Measurements from ENCODE around the gene GFOD2.

Gene GFOD2

DNA sequence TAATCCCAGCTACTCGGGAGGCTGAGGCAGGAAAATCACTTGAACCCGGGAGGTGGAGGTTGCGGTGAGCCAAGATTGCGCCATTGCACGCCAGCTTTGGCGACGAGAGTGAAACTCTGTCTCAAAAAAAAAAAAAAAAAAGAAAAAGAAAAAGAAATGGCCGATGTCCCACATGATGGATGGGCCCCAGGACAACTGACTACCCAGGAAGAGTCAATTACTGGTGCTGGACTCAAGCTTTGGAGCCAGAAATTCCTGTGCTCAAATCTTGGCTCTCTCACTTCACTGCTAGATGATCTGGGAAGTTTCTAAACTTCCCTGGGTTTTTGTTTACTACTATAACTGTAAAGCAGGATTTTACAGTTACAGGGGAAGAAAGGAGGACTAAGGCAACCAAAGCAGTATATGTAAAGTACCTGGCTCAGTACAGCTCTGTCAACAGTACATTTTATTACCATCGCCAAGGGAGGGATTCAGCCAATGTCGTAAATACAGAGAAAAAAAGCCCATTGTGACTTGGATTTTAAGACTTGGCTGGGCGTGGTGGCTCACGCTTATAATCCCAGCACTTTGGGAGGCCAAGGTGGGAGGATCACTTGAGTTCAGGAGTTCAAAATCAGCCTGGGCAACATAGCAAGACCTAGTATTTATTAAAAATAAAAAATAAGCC is 40.6 kb downstream of the GFOD2 start:
- TF ChIP-seq, protein P1, sequence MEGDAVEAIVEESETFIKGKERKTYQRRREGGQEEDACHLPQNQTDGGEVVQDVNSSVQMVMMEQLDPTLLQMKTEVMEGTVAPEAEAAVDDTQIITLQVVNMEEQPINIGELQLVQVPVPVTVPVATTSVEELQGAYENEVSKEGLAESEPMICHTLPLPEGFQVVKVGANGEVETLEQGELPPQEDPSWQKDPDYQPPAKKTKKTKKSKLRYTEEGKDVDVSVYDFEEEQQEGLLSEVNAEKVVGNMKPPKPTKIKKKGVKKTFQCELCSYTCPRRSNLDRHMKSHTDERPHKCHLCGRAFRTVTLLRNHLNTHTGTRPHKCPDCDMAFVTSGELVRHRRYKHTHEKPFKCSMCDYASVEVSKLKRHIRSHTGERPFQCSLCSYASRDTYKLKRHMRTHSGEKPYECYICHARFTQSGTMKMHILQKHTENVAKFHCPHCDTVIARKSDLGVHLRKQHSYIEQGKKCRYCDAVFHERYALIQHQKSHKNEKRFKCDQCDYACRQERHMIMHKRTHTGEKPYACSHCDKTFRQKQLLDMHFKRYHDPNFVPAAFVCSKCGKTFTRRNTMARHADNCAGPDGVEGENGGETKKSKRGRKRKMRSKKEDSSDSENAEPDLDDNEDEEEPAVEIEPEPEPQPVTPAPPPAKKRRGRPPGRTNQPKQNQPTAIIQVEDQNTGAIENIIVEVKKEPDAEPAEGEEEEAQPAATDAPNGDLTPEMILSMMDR (conservative IDR thresholded peaks at IDR 0.05; ENCODE audit: low read length) = no peak
- TF ChIP-seq EZH2phosphoT487 (IDR thresholded peaks at IDR 0.05; ENCODE audit: borderline replicate concordance) = no peak
- Histone ChIP-seq H3K4me2 (ENCODE audit: low read depth, low read length, poor library complexity, severe bottlenecking) (no peak overlapping the region), H4K20me1 (ENCODE audit: insufficient read depth, low read length, poor library complexity, severe bottlenecking) (no peaks in the 10 kb centered on the region), H3K27me3 (ENCODE audit: insufficient read depth, low read length, poor library complexity, severe bottlenecking) (no peaks in the 10 kb centered on the region), H3K36me3 (ENCODE audit: insufficient read depth, low read length) (peaks cover 16% of the 10 kb centered on the region; the same call in 1 of the 2 replicates), H3K4me3 (ENCODE audit: low read length, poor library complexity, severe bottlenecking) (no peak overlapping the region), H3K9me3 (ENCODE audit: insufficient read depth, low read depth, low read length) (no peaks in the 10 kb centered on the region), H3K9me2 (replicated peaks; ENCODE audit: low read depth, low read length) (no peaks in the 10 kb centered on the region), H3K9ac (ENCODE audit: low read depth, low read length, poor library complexity, severe bottlenecking) (no peak overlapping the region), H3F3A (ENCODE audit: low read depth) (no peaks in the 10 kb centered on the region), H3K4me1 (ENCODE audit: insufficient read depth, low read length, poor library complexity, severe bottlenecking) (no peaks in the 10 kb centered on the region), H2AFZ (ENCODE audit: low read length) (no peak overlapping the region), H3K79me2 (ENCODE audit: insufficient read depth, low read length) (no peaks in the 10 kb centered on the region)

GRCh38 chr16:67677712-67678111 is 41.4 kb downstream of the GFOD2 start:
- Histone ChIP-seq H3F3A (ENCODE audit: low read depth) (no peaks in the 10 kb centered on the region), H3K79me2 (ENCODE audit: insufficient read depth, low read length) (no peaks in the 10 kb centered on the region), H4K20me1 (ENCODE audit: insufficient read depth, low read length, poor library complexity, severe bottlenecking) (no peaks in the 10 kb centered on the region), H3K36me3 (ENCODE audit: insufficient read depth, low read length) (peaks cover 10% of the 10 kb centered on the region; the same call in 1 of the 2 replicates), H3K27me3 (ENCODE audit: insufficient read depth, low read length, poor library complexity, severe bottlenecking) (no peaks in the 10 kb centered on the region), H2AFZ (ENCODE audit: low read length) (no peak overlapping the region), H3K9me2 (replicated peaks; ENCODE audit: low read depth, low read length) (no peaks in the 10 kb centered on the region), H3K4me2 (ENCODE audit: low read depth, low read length, poor library complexity, severe bottlenecking) (no peak overlapping the region), H3K4me1 (ENCODE audit: insufficient read depth, low read length, poor library complexity, severe bottlenecking) (no peaks in the 10 kb centered on the region), H3K9me3 (ENCODE audit: insufficient read depth, low read depth, low read length) (no peaks in the 10 kb centered on the region), H3K9ac (ENCODE audit: low read depth, low read length, poor library complexity, severe bottlenecking) (no peak overlapping the region), H3K4me3 (ENCODE audit: low read length, poor library complexity, severe bottlenecking) (no peak overlapping the region)
- TF ChIP-seq EZH2phosphoT487 (IDR thresholded peaks at IDR 0.05; ENCODE audit: borderline replicate concordance) = no peak
- TF ChIP-seq, protein P1 (conservative IDR thresholded peaks at IDR 0.05; ENCODE audit: low read length) = no peak

DNA sequence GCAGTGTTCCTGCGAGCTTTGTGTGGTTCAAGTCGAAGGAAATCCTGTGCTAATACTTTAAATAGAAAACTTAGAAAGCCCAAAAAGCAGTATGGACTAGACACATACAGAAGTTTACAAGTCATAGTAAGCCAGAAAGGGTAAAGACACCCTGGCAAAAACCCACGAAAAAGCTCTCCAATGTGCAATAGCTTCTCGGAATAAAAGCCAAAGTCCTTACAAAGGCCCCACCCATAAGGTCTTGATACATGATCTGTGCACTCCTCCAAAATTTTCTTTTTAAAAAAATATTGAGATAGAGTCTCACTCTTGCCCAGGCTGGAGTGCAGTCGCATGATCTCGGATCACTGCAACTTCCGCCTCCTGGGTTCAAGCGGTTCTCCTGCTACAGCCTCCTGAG is 42.2 kb downstream of the GFOD2 start:
- Histone ChIP-seq H3K4me1 (ENCODE audit: insufficient read depth, low read length, poor library complexity, severe bottlenecking) (no peaks in the 10 kb centered on the region), H3F3A (ENCODE audit: low read depth) (no peaks in the 10 kb centered on the region), H3K9me2 (replicated peaks; ENCODE audit: low read depth, low read length) (no peaks in the 10 kb centered on the region), H4K20me1 (ENCODE audit: insufficient read depth, low read length, poor library complexity, severe bottlenecking) (no peaks in the 10 kb centered on the region), H3K79me2 (ENCODE audit: insufficient read depth, low read length) (no peaks in the 10 kb centered on the region), H3K9ac (ENCODE audit: low read depth, low read length, poor library complexity, severe bottlenecking) (no peak overlapping the region), H3K36me3 (ENCODE audit: insufficient read depth, low read length) (peaks cover 4% of the 10 kb centered on the region; the same call in 1 of the 2 replicates), H3K27me3 (ENCODE audit: insufficient read depth, low read length, poor library complexity, severe bottlenecking) (no peaks in the 10 kb centered on the region), H2AFZ (ENCODE audit: low read length) (no peak overlapping the region), H3K9me3 (ENCODE audit: insufficient read depth, low read depth, low read length) (no peaks in the 10 kb centered on the region), H3K4me2 (ENCODE audit: low read depth, low read length, poor library complexity, severe bottlenecking) (no peak overlapping the region), H3K4me3 (ENCODE audit: low read length, poor library complexity, severe bottlenecking) (no peak overlapping the region)
- TF ChIP-seq, protein P1 (conservative IDR thresholded peaks at IDR 0.05; ENCODE audit: low read length) = no peak

All from Loucy (cell line).